ENCODE data around the gene PDSS2. TPM values are rescaled to one million over a fixed set of nuclear protein-coding genes. Genes with fewer than 3 reads are reported as not detected.
A peak's percentile ranks its signal among the peaks of the same experiment; 100 is the strongest.

The PDSS2 gene
- total RNA-seq (10 to 100 TPM; 10.5 to 20.9 TPM), polyA plus RNA-seq (10 to 100 TPM; 14.6 to 17.5 TPM)

GRCh38 chr6:107459283-107460082 is at the start of gene PDSS2:
Gene PDSS2 (minus strand): TSS chr6:107459564. CDS start chr6:107459285, 279 bp downstream.
- Histone ChIP-seq H3K9me3 (ENCODE audit: control insufficient read depth in 4 of 4, low read length in 3 of 4) (no peaks in the 10 kb centered on the region), H3K4me3 (ENCODE audit: low read depth in 1 of 3, low read length in 3 of 3) (peak within 1 kb of the TSS; percentile 71 to 98 (median 94)), H3K27me3 (ENCODE audit: control insufficient read depth in 4 of 4, insufficient read depth in 4 of 4, low read length in 3 of 4) (no peaks in the 10 kb centered on the region), H3K4me1 (ENCODE audit: control insufficient read depth in 4 of 4, insufficient read depth in 4 of 4, low read length in 3 of 4) (peaks cover 4 to 30% (median 14%) of the 10 kb centered on the region in 4 donors), H3K27ac (ENCODE audit: low read depth in 1 of 2, low read length in 2 of 2) (peak within 1 kb of the TSS; percentile 94), H3K9ac (ENCODE audit: low read depth in 1 of 2, low read length in 2 of 2) (peak within 1 kb of the TSS; percentile 90 to 100), H3K36me3 (ENCODE audit: control insufficient read depth in 4 of 4, insufficient read depth in 3 of 4, low read depth in 1 of 4, low read length in 3 of 4) (no peaks in the 10 kb centered on the region)
- TF ChIP-seq, protein P1, sequence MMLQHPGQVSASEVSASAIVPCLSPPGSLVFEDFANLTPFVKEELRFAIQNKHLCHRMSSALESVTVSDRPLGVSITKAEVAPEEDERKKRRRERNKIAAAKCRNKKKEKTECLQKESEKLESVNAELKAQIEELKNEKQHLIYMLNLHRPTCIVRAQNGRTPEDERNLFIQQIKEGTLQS (IDR thresholded peaks at IDR 0.05), result peak; percentile 55
- TF ChIP-seq YY1 (IDR thresholded peaks at IDR 0.05) (peak; percentile 99), RAD21 (IDR thresholded peaks at IDR 0.05) (peak; percentile 71), TAF1 (conservative IDR thresholded peaks at IDR 0.05) (peak; percentile 94), GABPA (IDR thresholded peaks at IDR 0.05 in 1 of 2, conservative IDR thresholded peaks at IDR 0.05 in 1 of 2) (peak in 1 of 2 donors; percentile 56), ZBTB33 (IDR thresholded peaks at IDR 0.05) (peak; percentile 94), SP1 (IDR thresholded peaks at IDR 0.05) (peak; percentile 90), FOXA2 (IDR thresholded peaks at IDR 0.05) (no peak), HNF4G (IDR thresholded peaks at IDR 0.05) (peak; percentile 49), NR2F2 (IDR thresholded peaks at IDR 0.05) (peak; percentile 95), HNF4A (conservative IDR thresholded peaks at IDR 0.05) (peak; percentile 59 to 65), RXRA (IDR thresholded peaks at IDR 0.05) (peak; percentile 94 to 96), EGR1 (IDR thresholded peaks at IDR 0.05; ENCODE audit: low read depth in 2 of 2) (peak; percentile 100), JUND (IDR thresholded peaks at IDR 0.05) (peak; percentile 34 to 60), FOXA1 (IDR thresholded peaks at IDR 0.05) (peak; percentile 32)
- TF ChIP-seq, protein P2, sequence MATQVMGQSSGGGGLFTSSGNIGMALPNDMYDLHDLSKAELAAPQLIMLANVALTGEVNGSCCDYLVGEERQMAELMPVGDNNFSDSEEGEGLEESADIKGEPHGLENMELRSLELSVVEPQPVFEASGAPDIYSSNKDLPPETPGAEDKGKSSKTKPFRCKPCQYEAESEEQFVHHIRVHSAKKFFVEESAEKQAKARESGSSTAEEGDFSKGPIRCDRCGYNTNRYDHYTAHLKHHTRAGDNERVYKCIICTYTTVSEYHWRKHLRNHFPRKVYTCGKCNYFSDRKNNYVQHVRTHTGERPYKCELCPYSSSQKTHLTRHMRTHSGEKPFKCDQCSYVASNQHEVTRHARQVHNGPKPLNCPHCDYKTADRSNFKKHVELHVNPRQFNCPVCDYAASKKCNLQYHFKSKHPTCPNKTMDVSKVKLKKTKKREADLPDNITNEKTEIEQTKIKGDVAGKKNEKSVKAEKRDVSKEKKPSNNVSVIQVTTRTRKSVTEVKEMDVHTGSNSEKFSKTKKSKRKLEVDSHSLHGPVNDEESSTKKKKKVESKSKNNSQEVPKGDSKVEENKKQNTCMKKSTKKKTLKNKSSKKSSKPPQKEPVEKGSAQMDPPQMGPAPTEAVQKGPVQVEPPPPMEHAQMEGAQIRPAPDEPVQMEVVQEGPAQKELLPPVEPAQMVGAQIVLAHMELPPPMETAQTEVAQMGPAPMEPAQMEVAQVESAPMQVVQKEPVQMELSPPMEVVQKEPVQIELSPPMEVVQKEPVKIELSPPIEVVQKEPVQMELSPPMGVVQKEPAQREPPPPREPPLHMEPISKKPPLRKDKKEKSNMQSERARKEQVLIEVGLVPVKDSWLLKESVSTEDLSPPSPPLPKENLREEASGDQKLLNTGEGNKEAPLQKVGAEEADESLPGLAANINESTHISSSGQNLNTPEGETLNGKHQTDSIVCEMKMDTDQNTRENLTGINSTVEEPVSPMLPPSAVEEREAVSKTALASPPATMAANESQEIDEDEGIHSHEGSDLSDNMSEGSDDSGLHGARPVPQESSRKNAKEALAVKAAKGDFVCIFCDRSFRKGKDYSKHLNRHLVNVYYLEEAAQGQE (IDR thresholded peaks at IDR 0.05), result peak; percentile 90
- TF ChIP-seq, protein P3, sequence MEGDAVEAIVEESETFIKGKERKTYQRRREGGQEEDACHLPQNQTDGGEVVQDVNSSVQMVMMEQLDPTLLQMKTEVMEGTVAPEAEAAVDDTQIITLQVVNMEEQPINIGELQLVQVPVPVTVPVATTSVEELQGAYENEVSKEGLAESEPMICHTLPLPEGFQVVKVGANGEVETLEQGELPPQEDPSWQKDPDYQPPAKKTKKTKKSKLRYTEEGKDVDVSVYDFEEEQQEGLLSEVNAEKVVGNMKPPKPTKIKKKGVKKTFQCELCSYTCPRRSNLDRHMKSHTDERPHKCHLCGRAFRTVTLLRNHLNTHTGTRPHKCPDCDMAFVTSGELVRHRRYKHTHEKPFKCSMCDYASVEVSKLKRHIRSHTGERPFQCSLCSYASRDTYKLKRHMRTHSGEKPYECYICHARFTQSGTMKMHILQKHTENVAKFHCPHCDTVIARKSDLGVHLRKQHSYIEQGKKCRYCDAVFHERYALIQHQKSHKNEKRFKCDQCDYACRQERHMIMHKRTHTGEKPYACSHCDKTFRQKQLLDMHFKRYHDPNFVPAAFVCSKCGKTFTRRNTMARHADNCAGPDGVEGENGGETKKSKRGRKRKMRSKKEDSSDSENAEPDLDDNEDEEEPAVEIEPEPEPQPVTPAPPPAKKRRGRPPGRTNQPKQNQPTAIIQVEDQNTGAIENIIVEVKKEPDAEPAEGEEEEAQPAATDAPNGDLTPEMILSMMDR (IDR thresholded peaks at IDR 0.05; ENCODE audit: low read depth, low read length, missing input control), result peak; percentile 32
- TF ChIP-seq, protein P4, sequence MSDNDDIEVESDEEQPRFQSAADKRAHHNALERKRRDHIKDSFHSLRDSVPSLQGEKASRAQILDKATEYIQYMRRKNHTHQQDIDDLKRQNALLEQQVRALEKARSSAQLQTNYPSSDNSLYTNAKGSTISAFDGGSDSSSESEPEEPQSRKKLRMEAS (IDR thresholded peaks at IDR 0.05), result peak; percentile 83
- under 1% methylated on average over 46 of the region's 46 CpGs for whole genome bisulfite sequencing
- DNase-seq (ENCODE audit: low spot score), result peak; percentile 96
